HUES6 (cell line): ENCODE measurements around the gene SUMF2.
"Not testable (repeated sequence)": the region's sequence is repeated elsewhere in the genome, so short reads cannot be mapped to it uniquely, and the experiment has no call there.

ENCODE experiments used
- H3K27ac ChIP-seq: 2 replicates; pipeline ENCODE4 v1.7.0; 2013; ENCODE audit warnings: low read depth, mild to moderate bottlenecking, low read length, inconsistent platforms
- H3K27me3 ChIP-seq: 2 replicates; pipeline ENCODE4 v1.6.1; 2013; ENCODE audit warnings: low read length; ENCODE audit not compliant: control insufficient read depth, insufficient read depth
- H3K36me3 ChIP-seq: 2 replicates; pipeline ENCODE4 v1.6.1; 2013; ENCODE audit warnings: low read length; ENCODE audit not compliant: control insufficient read depth, insufficient read depth
- H3K4me1 ChIP-seq: 2 replicates; pipeline ENCODE4 v1.6.1; 2013; ENCODE audit warnings: low read length; ENCODE audit not compliant: control insufficient read depth, insufficient read depth
- H3K4me3 ChIP-seq: 2 replicates; pipeline ENCODE4 v1.5.1; 2013; ENCODE audit warnings: low read depth, low read length
- H3K9ac ChIP-seq: one replicate; pipeline ENCODE4 v1.6.1; 2013; ENCODE audit warnings: mild to moderate bottlenecking, low read length
- H3K9me3 ChIP-seq: 2 replicates; pipeline ENCODE4 v1.6.1; 2013; ENCODE audit warnings: low read depth, low read length; ENCODE audit not compliant: control insufficient read depth, insufficient read depth

Gene SUMF2

DNA sequence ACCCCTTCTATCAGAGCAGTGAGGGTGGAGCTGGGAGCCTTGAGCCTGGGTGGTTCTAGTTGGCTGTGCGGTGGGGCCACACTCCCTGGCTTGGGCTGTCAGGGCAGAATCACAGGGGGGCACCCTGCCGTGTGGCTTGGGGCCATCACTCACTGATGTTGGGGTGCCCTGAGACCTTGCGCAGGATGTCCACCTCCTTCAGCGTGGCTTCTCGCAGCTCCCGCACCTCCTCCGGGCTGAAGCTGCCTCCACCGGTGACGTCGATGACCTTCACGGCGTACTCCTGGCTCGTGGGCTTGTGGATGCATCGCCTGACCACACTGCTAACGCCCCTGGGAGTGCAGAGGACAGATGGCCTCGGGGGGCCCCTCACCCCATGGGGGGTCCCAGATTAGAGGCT is 23.4 kb downstream of the SUMF2 start:
- H3K4me1 ChIP-seq, result no peaks in the 10 kb centered on the region
- H3K9me3 ChIP-seq, result no peaks in the 10 kb centered on the region
- H3K36me3 ChIP-seq, result 0 out of 2 replicates have a peak, but pooled peaks cover 3% of the 10 kb centered on the region
- no peaks in the 10 kb centered on the region for H3K27me3 ChIP-seq
- H3K4me3 ChIP-seq, result no peak overlapping the region
- no peak overlapping the region for H3K27ac ChIP-seq
- no peak overlapping the region for H3K9ac ChIP-seq

DNA sequence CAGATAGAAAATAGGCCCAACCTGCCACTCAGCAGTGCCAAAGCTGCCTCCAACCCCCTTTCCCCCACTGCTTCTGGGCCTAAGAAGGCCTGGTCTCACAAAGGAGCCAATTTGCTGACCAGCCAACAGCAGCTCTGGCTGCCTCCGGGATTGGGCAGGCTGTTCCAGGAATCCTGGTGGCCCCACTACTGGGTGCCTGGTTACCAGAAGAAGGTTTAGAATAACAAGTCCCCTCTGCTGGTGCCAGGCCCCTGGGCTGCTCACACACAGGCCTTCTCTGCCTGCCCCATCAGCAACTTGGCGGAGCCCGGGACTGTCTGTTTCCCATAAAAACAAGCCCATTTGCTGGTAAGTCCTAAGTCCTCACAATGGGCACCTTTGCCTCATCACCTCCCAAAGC is 27.5 kb downstream of the SUMF2 start:
- H3K4me1 ChIP-seq, result no peaks in the 10 kb centered on the region
- H3K9me3 ChIP-seq, result no peaks in the 10 kb centered on the region; the same call in 1 of the 2 replicates
- H3K4me3 ChIP-seq, result no peak overlapping the region
- no peaks in the 10 kb centered on the region for H3K27me3 ChIP-seq
- no peak overlapping the region for H3K27ac ChIP-seq
- no peak overlapping the region for H3K9ac ChIP-seq
- H3K36me3 ChIP-seq, result no peaks in the 10 kb centered on the region

GRCh38 chr7:56092388-56092787 is 28.3 kb downstream of the SUMF2 start:
- H3K9ac ChIP-seq, H3K27me3 ChIP-seq, H3K4me3 ChIP-seq, H3K36me3 ChIP-seq, H3K27ac ChIP-seq, H3K9me3 ChIP-seq, H3K4me1 ChIP-seq: not testable (repeated sequence)

DNA sequence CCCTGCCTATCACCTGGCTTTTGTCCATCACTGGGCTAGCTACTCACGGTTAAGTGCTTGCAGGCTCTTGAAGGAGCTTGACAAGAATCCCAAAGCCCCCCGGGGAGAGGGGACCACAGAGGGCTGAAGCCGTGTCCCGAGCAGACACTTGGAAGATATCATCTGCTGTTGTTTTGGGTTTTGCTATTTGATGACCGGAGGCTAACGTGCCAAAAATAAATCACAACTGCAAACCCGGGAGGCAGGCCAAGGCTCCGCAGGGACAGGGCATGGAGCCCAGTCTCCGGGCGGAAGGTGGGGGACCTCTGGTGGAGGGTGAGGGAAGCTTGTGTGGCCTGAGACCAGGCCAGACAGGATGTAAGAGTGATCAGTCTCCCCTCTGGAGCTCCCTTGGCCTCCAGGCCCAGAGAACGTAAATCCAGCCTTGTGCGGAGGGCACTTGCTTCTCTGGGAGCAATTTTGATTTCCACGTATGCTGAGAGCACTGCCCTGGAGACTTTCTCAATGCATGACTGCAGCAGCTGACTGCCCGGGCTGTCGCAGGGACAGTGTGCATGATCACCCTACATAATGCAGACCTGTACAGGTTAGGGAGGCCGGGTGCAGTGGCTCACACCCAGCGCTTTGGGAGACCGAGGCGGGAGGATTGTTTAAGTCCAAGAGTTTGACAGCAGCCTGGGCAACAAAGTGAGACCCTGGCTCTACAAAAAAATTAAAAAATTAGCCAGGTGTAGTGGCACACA is 28.9 kb downstream of the SUMF2 start, which contains the start of gene PHKG1:
Gene PHKG1, minus strand, starts transcription at position 164 of the 743 bp plus-strand sequence. CDS start 4,011 bp downstream, outside the sequence.
- H3K36me3 ChIP-seq, result no peaks in the 10 kb centered on the region
- no peaks in the 10 kb centered on the region for H3K4me1 ChIP-seq
- H3K9me3 ChIP-seq, result no peaks in the 10 kb centered on the region; the same call in 1 of the 2 replicates
- H3K4me3 ChIP-seq, result no peak within 1 kb of the TSS
- no peak within 1 kb of the TSS for H3K27ac ChIP-seq
- H3K27me3 ChIP-seq, result no peaks in the 10 kb centered on the region
- no peak within 1 kb of the TSS for H3K9ac ChIP-seq

DNA sequence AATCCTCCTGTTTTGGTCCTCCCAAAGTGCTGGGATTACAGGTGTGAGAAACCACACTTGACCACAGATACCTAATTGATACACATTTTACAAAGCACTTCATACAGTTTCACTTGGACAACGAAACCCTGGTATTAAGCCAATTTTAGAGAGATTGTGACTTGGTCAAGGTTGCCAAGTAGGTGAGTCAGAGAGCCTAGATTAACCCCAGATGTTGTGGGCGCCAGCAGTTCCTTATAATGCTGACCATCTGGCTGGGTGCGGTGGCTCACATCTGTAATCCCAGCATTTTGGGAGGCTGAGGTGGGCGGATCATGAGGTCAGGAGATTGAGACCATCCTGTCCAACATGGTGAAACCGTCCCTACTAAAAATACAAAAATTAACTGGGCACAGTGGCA is 33.6 kb downstream of the SUMF2 start:
- H3K4me3 ChIP-seq, result no peak overlapping the region
- H3K4me1 ChIP-seq, result no peaks in the 10 kb centered on the region
- peaks cover 2% of the 10 kb centered on the region; the same call in 1 of the 2 replicates for H3K9me3 ChIP-seq
- peaks cover 31% of the 10 kb centered on the region for H3K36me3 ChIP-seq
- H3K9ac ChIP-seq, result no peak overlapping the region
- no peak overlapping the region for H3K27ac ChIP-seq
- no peaks in the 10 kb centered on the region for H3K27me3 ChIP-seq

GRCh38 chr7:56098187-56099008 is 34.3 kb downstream of the SUMF2 start:
- not testable (repeated sequence) for H3K4me3 ChIP-seq, H3K27me3 ChIP-seq, H3K9me3 ChIP-seq, H3K4me1 ChIP-seq, H3K9ac ChIP-seq, H3K27ac ChIP-seq
- H3K36me3 ChIP-seq, result peaks cover 38% of the 10 kb centered on the region

DNA sequence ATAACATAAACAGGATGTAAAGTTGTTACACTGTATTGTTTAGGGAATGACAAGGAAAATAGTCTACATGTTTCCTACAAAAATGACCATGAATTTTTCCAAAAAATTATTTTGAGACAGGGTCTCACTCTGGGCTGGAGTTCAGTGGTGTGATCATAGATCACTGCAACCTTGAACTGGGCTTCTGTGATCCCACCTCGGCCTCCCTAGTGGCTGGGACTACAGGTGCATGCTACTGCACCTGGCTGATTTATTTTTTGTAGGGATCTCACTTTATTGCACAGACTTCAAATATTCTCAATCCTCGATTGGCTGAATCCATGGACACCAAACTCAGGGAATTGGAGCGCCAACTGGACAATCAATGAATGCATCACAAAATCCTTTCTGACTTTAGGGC is 35.6 kb downstream of the SUMF2 start:
- Histone ChIP-seq H3K36me3 (peaks cover 45% of the 10 kb centered on the region), H3K9ac (no peak overlapping the region), H3K27me3 (no peaks in the 10 kb centered on the region), H3K4me1 (no peaks in the 10 kb centered on the region), H3K4me3 (no peak overlapping the region), H3K27ac (no peak overlapping the region), H3K9me3 (peaks cover 2% of the 10 kb centered on the region; the same call in 1 of the 2 replicates)

GRCh38 chr7:56104138-56104537 is 40.1 kb downstream of the SUMF2 start:
- H3K36me3 ChIP-seq, result peaks cover 45% of the 10 kb centered on the region
- H3K27me3 ChIP-seq, H3K9ac ChIP-seq, H3K4me3 ChIP-seq, H3K9me3 ChIP-seq, H3K27ac ChIP-seq, H3K4me1 ChIP-seq: not testable (repeated sequence)

- Histone ChIP-seq H3K27me3 (no peaks in the 10 kb centered on the region), H3K36me3 (peaks cover 34% of the 10 kb centered on the region), H3K4me1 (no peaks in the 10 kb centered on the region), H3K9ac (peak overlapping the region; percentile 95), H3K27ac (peak overlapping the region; percentile 84; the same call in 1 of the 2 replicates), H3K4me3 (peak overlapping the region; percentile 98), H3K9me3 (peaks cover 6% of the 10 kb centered on the region; the same call in 1 of the 2 replicates)
These were observed 41.4 kb downstream of the SUMF2 start for GRCh38 chr7:56105508-56105907.

GRCh38 chr7:56106108-56107073 is 42.3 kb downstream of the SUMF2 start, which contains the start of gene CHCHD2:
CHCHD2 (minus strand) TSS chr7:56106476; CDS start chr7:56106413, 63 bp downstream.
- H3K27ac ChIP-seq, result peak within 1 kb of the TSS; percentile 84; the same call in 1 of the 2 replicates
- H3K9ac ChIP-seq, result peak within 1 kb of the TSS; percentile 95
- peaks cover 25% of the 10 kb centered on the region for H3K36me3 ChIP-seq

More at GRCh38 chr7:56106108-56107073, 42.3 kb downstream of the SUMF2 start, which contains the start of gene CHCHD2:
- H3K27me3 ChIP-seq, result no peaks in the 10 kb centered on the region
- peaks cover 6% of the 10 kb centered on the region; the same call in 1 of the 2 replicates for H3K9me3 ChIP-seq
- H3K4me1 ChIP-seq, result no peaks in the 10 kb centered on the region
- peak within 1 kb of the TSS; percentile 98 for H3K4me3 ChIP-seq
